Neural cell (in vitro differentiated cells): ENCODE measurements around the gene TSLP. TPM values are rescaled to one million over a fixed set of nuclear protein-coding genes. Genes with fewer than 3 reads are reported as not detected.

Experiments used
- H2AFZ ChIP-seq: fragments of 200-600, 300-800 bp; sonication (generic), shearing (Covaris generic); 2 replicates; pipeline ENCODE4 v1.6.0; 2014; ENCODE audit warnings: low read depth, mild to moderate bottlenecking, antibody characterized with exemption, low read length, moderate library complexity
- H3F3A ChIP-seq: fragments of 200-600 bp; shearing (Covaris generic); 2 replicates; pipeline ENCODE4 v1.6.1; 2016; ENCODE audit warnings: mild to moderate bottlenecking, moderate library complexity, mixed read lengths, antibody characterized with exemption, low read length; ENCODE audit not compliant: insufficient read depth, poor library complexity, severe bottlenecking
- H3K27ac ChIP-seq: fragments of 200-600, 300-800 bp; sonication (generic), shearing (Covaris generic); 2 replicates; pipeline ENCODE4 v1.5.1; 2014; ENCODE audit warnings: mild to moderate bottlenecking, low read length, moderate library complexity
- H3K27me3 ChIP-seq: fragments of 300-800, 200-600 bp; sonication (generic), shearing (Covaris generic); 2 replicates; pipeline ENCODE4 v1.6.0; 2014; ENCODE audit warnings: mild to moderate bottlenecking, low read depth, low read length, moderate library complexity; ENCODE audit not compliant: insufficient read depth
- H3K36me3 ChIP-seq: fragments of 300-800, 200-600 bp; sonication (generic), shearing (Covaris generic); 2 replicates; pipeline ENCODE4 v1.5.1; 2014; ENCODE audit warnings: mild to moderate bottlenecking, antibody characterized with exemption, low read length, moderate library complexity; ENCODE audit not compliant: insufficient read depth
- H3K4me2 ChIP-seq: fragments of 300-800, 200-600 bp; sonication (generic), shearing (Covaris generic); 2 replicates; pipeline ENCODE4 v1.6.0; 2014; ENCODE audit warnings: mild to moderate bottlenecking, low read length
- H3K4me3 ChIP-seq: fragments of 300-800, 200-600 bp; sonication (generic), shearing (Covaris generic); 2 replicates; pipeline ENCODE4 v1.5.1; 2014; ENCODE audit warnings: mild to moderate bottlenecking, low read length, moderate library complexity
- H3K79me2 ChIP-seq: fragments of 200-600 bp; shearing (Covaris generic); replicated peaks from 2 replicates; pipeline ENCODE4 v1.6.0; 2014; ENCODE audit warnings: mild to moderate bottlenecking, low read length, moderate library complexity; ENCODE audit not compliant: insufficient read depth
- H3K9ac ChIP-seq: fragments of 300-800, 200-600 bp; sonication (generic), shearing (Covaris generic); 2 replicates; pipeline ENCODE4 v1.6.1; 2016; ENCODE audit warnings: mild to moderate bottlenecking, low read length, mixed read lengths
- H3K9me2 ChIP-seq: fragments of 200-600 bp; shearing (Covaris generic); 2 replicates; pipeline ENCODE4 v1.6.1; 2016; ENCODE audit warnings: mild to moderate bottlenecking, low read length, mixed read lengths; ENCODE audit not compliant: insufficient read depth
- H3K9me3 ChIP-seq: fragments of 200-600, 300-800 bp; sonication (generic), shearing (Covaris generic); 2 replicates; pipeline ENCODE4 v1.6.1; 2016; ENCODE audit warnings: mild to moderate bottlenecking, mixed run types, low read length, moderate library complexity, mixed read lengths
- H4K20me1 ChIP-seq: fragments of 200-600 bp; shearing (Covaris generic); 2 replicates; pipeline ENCODE4 v1.6.1; 2016; ENCODE audit warnings: mild to moderate bottlenecking, mixed run types; ENCODE audit not compliant: insufficient read depth
- CTCF ChIP-seq: fragments of 450-650 bp; IDR thresholded peaks from 2 replicates; pipeline ENCODE4 v1.5.1; 2014; ENCODE audit warnings: antibody characterized with exemption, mild to moderate bottlenecking, moderate library complexity; ENCODE audit not compliant: poor library complexity, severe bottlenecking
- EP300 ChIP-seq: fragments of 450-650 bp; conservative IDR thresholded peaks from 2 replicates; pipeline ENCODE4 v1.6.1; 2014; ENCODE audit warnings: antibody characterized with exemption, mild to moderate bottlenecking, moderate library complexity; ENCODE audit not compliant: poor library complexity, severe bottlenecking
- EZH2 ChIP-seq: fragments of 200-600, 300-800 bp; shearing (Covaris generic), sonication (generic); IDR thresholded peaks from 2 replicates; pipeline ENCODE4 v1.6.1; 2014; ENCODE audit warnings: antibody characterized with exemption, low read length, borderline replicate concordance, mild to moderate bottlenecking; ENCODE audit not compliant: insufficient read depth, poor library complexity, severe bottlenecking
- MXI1 ChIP-seq: fragments of 450-650 bp; conservative IDR thresholded peaks from 2 replicates; pipeline ENCODE4 v1.6.1; 2014; ENCODE audit warnings: antibody characterized with exemption, mild to moderate bottlenecking; ENCODE audit not compliant: poor library complexity, severe bottlenecking
- POLR2AphosphoS5 ChIP-seq: IDR thresholded peaks from 2 replicates; pipeline ENCODE4 v1.6.1; 2012
- RAD21 ChIP-seq: fragments of 450-650 bp; conservative IDR thresholded peaks from 2 replicates; pipeline ENCODE4 v1.6.1; 2014; ENCODE audit warnings: antibody characterized with exemption, mild to moderate bottlenecking, moderate library complexity
- REST ChIP-seq: IDR thresholded peaks from 2 replicates; pipeline ENCODE4 v1.6.1; 2012; ENCODE audit warnings: borderline replicate concordance
- SMC3 ChIP-seq: fragments of 450-650 bp; conservative IDR thresholded peaks from 2 replicates; pipeline ENCODE4 v1.6.1; 2014; ENCODE audit warnings: antibody characterized with exemption, mild to moderate bottlenecking, moderate library complexity; ENCODE audit not compliant: poor library complexity
- TAF1 ChIP-seq: IDR thresholded peaks from 2 replicates; pipeline ENCODE4 v1.6.1; 2012; ENCODE audit warnings: low read depth
- polyA minus RNA-seq: library from RNA; depleted of rRNA, polyadenylated mRNA; stranded (reverse); fragments of >200 nt; gene quantifications from 2 replicates; pipeline ENCODE4 v1.2.3, GENCODE V29; 2014
- polyA plus RNA-seq: library from polyadenylated mRNA; depleted of rRNA; stranded (reverse); fragments of >200 nt; gene quantifications from 2 replicates; pipeline ENCODE4 v1.2.3, GENCODE V29; 2014

The TSLP gene
- not detected in 2 replicates for polyA plus RNA-seq
- polyA minus RNA-seq, result not detected in 2 replicates

GRCh38 chr5:111071413-111071812, at the start of gene TSLP:
Gene TSLP (plus strand): TSS chr5:111071713. CDS start chr5:111071891, 178 bp downstream.
- Histone ChIP-seq H3F3A (no peaks in the 10 kb centered on the region), H4K20me1 (no peaks in the 10 kb centered on the region), H3K36me3 (no peaks in the 10 kb centered on the region), H2AFZ (no peak within 1 kb of the TSS), H3K4me3 (peak within 1 kb of the TSS; percentile 59), H3K27ac (no peak within 1 kb of the TSS), H3K9ac (no peak within 1 kb of the TSS), H3K4me2 (no peak within 1 kb of the TSS), H3K27me3 (peaks cover 75% of the 10 kb centered on the region), H3K9me3 (no peaks in the 10 kb centered on the region), H3K79me2 (no peaks in the 10 kb centered on the region), H3K9me2 (no peaks in the 10 kb centered on the region)
- TF ChIP-seq RAD21 (no peak), CTCF (no peak), EZH2 (no peak), TAF1 (no peak)

GRCh38 chr5:111022301-111022700, 49.2 kb upstream of the TSLP start:
- Histone ChIP-seq H3K27me3 (no peaks in the 10 kb centered on the region), H3K36me3 (no peaks in the 10 kb centered on the region), H3K27ac (no peak overlapping the region), H3K9ac (no peak overlapping the region), H4K20me1 (no peaks in the 10 kb centered on the region), H3K79me2 (no peaks in the 10 kb centered on the region), H3K9me3 (no peaks in the 10 kb centered on the region), H2AFZ (no peak overlapping the region), H3K4me2 (no peak overlapping the region), H3K9me2 (no peaks in the 10 kb centered on the region), H3F3A (no peaks in the 10 kb centered on the region), H3K4me3 (no peak overlapping the region)
- TF ChIP-seq CTCF, result no peak
- TF ChIP-seq EP300, result no peak
- no peak for TF ChIP-seq TAF1
- no peak for TF ChIP-seq REST
- no peak for TF ChIP-seq SMC3
- no peak for TF ChIP-seq RAD21
- no peak for TF ChIP-seq POLR2AphosphoS5
- TF ChIP-seq MXI1, result no peak
- TF ChIP-seq EZH2, result no peak
